ENCODE measurements around the gene NLGN1.

DNA sequence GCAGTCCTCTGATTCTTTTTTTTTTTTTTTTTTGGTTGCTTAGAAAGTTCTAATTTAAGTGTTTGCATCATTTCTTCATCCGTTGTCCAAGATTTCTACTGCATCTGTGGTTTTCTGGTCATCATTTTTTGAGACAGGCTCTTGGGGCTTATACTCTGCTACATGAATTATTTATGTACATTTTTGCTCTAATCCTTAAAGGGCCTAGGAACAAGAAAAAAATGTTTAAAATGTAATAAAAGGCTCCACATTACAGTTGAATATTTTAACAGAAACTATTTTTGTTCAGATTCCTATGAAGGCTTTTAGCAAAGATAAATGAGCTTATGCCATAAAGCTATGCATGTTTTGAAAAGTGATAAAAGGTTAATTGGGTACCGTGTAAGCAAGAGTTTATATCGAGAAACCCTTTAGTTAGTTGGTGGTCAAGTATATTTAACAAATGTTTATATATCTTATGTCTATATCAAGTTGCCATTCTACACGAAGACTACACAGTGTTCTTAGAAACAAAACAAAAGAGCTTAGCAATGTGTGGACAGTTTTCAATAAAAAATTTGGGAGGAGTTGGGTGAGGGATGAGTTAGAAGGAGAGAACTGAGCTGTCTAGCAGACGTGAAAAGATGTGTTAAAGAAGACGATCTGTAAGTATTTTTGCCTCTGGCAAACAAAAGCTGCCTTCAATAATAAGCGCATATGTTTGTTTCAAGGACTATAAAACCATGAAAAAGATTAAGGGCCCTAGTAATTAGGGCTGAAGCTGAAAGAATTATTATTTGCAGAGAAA lies 898.0 kb downstream of the NLGN1 start:
- TF ChIP-seq, protein P1, sequence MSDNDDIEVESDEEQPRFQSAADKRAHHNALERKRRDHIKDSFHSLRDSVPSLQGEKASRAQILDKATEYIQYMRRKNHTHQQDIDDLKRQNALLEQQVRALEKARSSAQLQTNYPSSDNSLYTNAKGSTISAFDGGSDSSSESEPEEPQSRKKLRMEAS (IDR thresholded peaks at IDR 0.05; ENCODE audit: low read depth, low read length), result no peak
- TF ChIP-seq CTCF (IDR thresholded peaks at IDR 0.05; ENCODE audit: low read depth, low read length), result no peak
- TF ChIP-seq POLR2A (IDR thresholded peaks at IDR 0.05; ENCODE audit: extremely low read depth, insufficient read length), result no peak

Measured in NB4 (cell line).